ENCODE measurements around the gene HMX3.

The HMX3 gene

DNA sequence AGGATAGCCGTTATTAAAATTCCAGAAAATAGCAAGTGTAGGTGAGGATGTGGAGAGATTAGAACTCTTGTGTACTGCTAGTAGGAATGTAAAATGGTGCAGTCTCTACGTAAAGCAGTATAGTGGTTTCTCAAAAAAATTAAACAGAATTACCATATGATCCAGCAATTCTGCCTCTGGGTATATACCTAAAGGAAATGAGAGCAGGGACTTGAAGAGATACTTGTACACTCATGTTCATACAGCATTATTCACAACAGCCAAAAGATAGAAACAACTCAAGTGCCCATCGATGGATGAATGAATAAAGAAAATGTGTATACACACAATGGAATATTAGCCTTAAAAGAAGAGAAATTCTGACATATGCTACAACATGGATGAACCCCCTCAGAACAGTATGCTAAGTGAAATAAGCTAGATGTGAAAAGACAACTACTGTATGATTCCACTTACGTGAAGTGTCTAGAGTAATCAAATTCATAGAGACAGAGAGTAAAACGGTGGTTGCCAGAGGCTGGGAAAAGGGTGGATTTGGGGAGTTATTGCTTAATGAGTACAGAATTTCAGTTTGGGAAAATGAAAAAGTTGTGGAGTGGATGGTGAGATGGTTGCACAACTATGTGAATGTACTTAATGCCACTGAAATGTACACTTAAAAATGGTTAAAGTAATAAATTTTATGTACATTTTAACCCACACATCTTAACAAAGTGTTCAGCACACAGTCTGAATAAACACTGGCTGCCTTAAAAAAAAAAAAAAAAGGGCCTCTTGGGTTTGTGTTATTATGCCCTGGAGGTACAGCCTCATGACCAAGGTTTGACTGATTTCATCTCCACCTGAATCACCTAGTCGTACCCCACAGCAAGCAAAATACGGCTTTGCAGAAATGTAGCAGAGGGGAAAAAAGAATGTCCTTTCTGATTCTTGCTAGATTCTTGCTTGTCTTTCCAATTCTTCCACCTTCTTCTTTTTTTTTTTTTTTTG lies 44.6 kb downstream of the HMX3 start:
- DNase-seq = no peak

DNA sequence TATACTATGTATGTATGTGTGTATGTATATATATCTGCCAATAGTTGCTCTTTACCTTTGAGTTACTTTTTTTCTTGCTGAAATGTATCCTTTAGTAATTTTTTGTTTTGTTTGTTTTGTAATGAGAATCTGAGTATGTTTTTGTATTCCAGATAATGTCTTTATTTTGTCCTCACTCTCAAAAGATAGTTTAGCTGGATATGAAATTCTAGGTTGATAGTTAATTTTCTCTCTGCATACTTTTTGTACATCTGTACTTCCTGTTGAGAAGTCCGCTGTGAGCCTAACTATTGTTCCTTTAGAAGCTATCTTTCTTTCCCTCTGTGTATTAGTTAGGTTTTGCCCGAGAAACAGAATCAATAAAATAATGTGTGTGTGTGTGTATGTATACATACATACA lies 48.0 kb downstream of the HMX3 start:
- DNase-seq = no peak

DNA sequence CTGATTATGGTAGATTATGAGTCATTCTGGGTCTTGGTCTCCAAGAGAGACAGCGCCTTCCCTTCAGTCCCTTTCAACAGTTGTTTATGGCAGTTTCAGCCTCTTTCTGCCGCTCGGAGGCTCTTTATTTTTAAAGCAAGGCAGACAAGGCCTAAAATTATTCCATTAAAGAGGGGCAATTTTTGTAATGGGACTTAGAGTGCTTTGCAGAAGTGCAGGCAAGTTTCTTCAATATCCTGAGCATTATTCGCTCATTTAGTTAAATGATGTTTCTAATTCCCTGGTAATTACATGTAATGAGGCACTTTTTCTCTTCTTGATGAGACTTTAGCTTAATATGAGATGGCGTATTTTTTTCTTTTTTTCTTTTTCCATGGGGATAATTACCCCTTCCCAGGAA lies 52.0 kb downstream of the HMX3 start:
- DNase-seq = no peak

Measured in cerebellar nuclear complex (tissue), 1 donor.